ENCODE data around the gene SCGB1C1.
"Not testable (repeated sequence)": the region's sequence is repeated elsewhere in the genome, so short reads cannot be mapped to it uniquely, and the experiment has no call there.

The SCGB1C1 gene

GRCh38 chr11:192674-193128, at the start of gene SCGB1C1:
SCGB1C1 (plus strand) TSS chr11:193078; CDS start chr11:193100, 22 bp downstream.
- not testable (repeated sequence) for H3K27ac ChIP-seq; DNase-seq (ENCODE audit: low read depth, low spot score)

GRCh38 chr11:180242-180641, 12.6 kb upstream of the SCGB1C1 start:
- DNase-seq (ENCODE audit: low read depth, low spot score): not testable (repeated sequence)

GRCh38 chr11:189200-189783, 3.6 kb upstream of the SCGB1C1 start:
- DNase-seq (ENCODE audit: low read depth, low spot score); H3K27ac ChIP-seq: not testable (repeated sequence)

More at GRCh38 chr11:180242-180641, 12.6 kb upstream of the SCGB1C1 start:
- not testable (repeated sequence) for H3K27ac ChIP-seq

GRCh38 chr11:189843-190311, 3.0 kb upstream of the SCGB1C1 start:
- not testable (repeated sequence) for H3K27ac ChIP-seq; DNase-seq (ENCODE audit: low read depth, low spot score)

- H3K27ac ChIP-seq; DNase-seq (ENCODE audit: low read depth, low spot score): not testable (repeated sequence)
These were observed 2.3 kb upstream of the SCGB1C1 start for GRCh38 chr11:190546-190945.

GRCh38 chr11:191490-192478, 1.1 kb upstream of the SCGB1C1 start:
- DNase-seq (ENCODE audit: low read depth, low spot score); H3K27ac ChIP-seq: not testable (repeated sequence)

- not testable (repeated sequence) for DNase-seq (ENCODE audit: low read depth, low spot score)
These were observed 603 bp downstream of the SCGB1C1 start for GRCh38 chr11:193481-193880.

GRCh38 chr11:196786-197731, 4.2 kb downstream of the SCGB1C1 start:
- DNase-seq (ENCODE audit: low read depth, low spot score): no peak
- H3K27ac ChIP-seq: no peak overlapping the region

More at GRCh38 chr11:193481-193880, 603 bp downstream of the SCGB1C1 start:
- H3K27ac ChIP-seq: not testable (repeated sequence)

- DNase-seq (ENCODE audit: low read depth, low spot score): no peak
- no peak overlapping the region for H3K27ac ChIP-seq
These were observed 4.9 kb downstream of the SCGB1C1 start for GRCh38 chr11:197741-198235.

GRCh38 chr11:198236-198806, 5.4 kb downstream of the SCGB1C1 start:
- H3K27ac ChIP-seq: no peak overlapping the region
- DNase-seq (ENCODE audit: low read depth, low spot score): no peak

GRCh38 chr11:199004-199581, 6.2 kb downstream of the SCGB1C1 start:
- DNase-seq (ENCODE audit: low read depth, low spot score): no peak

GRCh38 chr11:199782-200181, 6.9 kb downstream of the SCGB1C1 start:
- H3K27ac ChIP-seq: no peak overlapping the region
- DNase-seq (ENCODE audit: low read depth, low spot score): no peak

More at GRCh38 chr11:199004-199581, 6.2 kb downstream of the SCGB1C1 start:
- no peak overlapping the region for H3K27ac ChIP-seq

GRCh38 chr11:200224-201003, 7.5 kb downstream of the SCGB1C1 start:
- H3K27ac ChIP-seq: no peak overlapping the region
- no peak for DNase-seq (ENCODE audit: low read depth, low spot score)

- H3K27ac ChIP-seq: no peak overlapping the region
- no peak for DNase-seq (ENCODE audit: low read depth, low spot score)
These were observed 9.1 kb downstream of the SCGB1C1 start for GRCh38 chr11:201966-202365.

- no peak overlapping the region for H3K27ac ChIP-seq
These were observed 9.6 kb downstream of the SCGB1C1 start for GRCh38 chr11:202490-202889.

GRCh38 chr11:203056-203944, 10.4 kb downstream of the SCGB1C1 start:
- H3K27ac ChIP-seq: no peak overlapping the region
- DNase-seq (ENCODE audit: low read depth, low spot score): no peak

More at GRCh38 chr11:202490-202889, 9.6 kb downstream of the SCGB1C1 start:
- no peak for DNase-seq (ENCODE audit: low read depth, low spot score)

GRCh38 chr11:203945-204586, 11.2 kb downstream of the SCGB1C1 start:
- H3K27ac ChIP-seq: no peak overlapping the region
- DNase-seq (ENCODE audit: low read depth, low spot score): no peak
